LNCAP (cell line): ENCODE data around the gene MYZAP.
A peak's percentile ranks its signal among the peaks of the same experiment; 100 is the strongest.

Source experiments
- CTCF ChIP-seq: fragments of 450-650 bp; IDR thresholded peaks from 2 replicates; pipeline ENCODE4 v1.5.1; 2017; ENCODE audit warnings: mild to moderate bottlenecking

Gene MYZAP

GRCh38 chr15:57591822-57592367 is at the start of gene MYZAP:
MYZAP (plus strand) TSS chr15:57591904; CDS start chr15:57592035, 131 bp downstream.
- TF ChIP-seq CTCF, result no peak

- peak; percentile 21; the same call in 1 of the 2 replicates for TF ChIP-seq CTCF
Observed at GRCh38 chr15:57542505-57542817, 49.2 kb upstream of the MYZAP start.

GRCh38 chr15:57544848-57545480 is 46.7 kb upstream of the MYZAP start:
- TF ChIP-seq CTCF, result no peak

GRCh38 chr15:57545995-57546394 is 45.7 kb upstream of the MYZAP start:
- TF ChIP-seq CTCF, result no peak

- no peak for TF ChIP-seq CTCF
Observed at GRCh38 chr15:57547243-57547755, 44.4 kb upstream of the MYZAP start.

- no peak for TF ChIP-seq CTCF
Observed at GRCh38 chr15:57548351-57548750, 43.4 kb upstream of the MYZAP start.

- TF ChIP-seq CTCF, result no peak
Observed at GRCh38 chr15:57548835-57549234, 42.9 kb upstream of the MYZAP start.

- no peak for TF ChIP-seq CTCF
Observed at GRCh38 chr15:57549935-57550334, 41.8 kb upstream of the MYZAP start.
